HG03520 (cell line): ENCODE data around the gene TTLL6.

ENCODE experiments used
- ATAC-seq: cut with Tn5 transposase; IDR thresholded peaks from one replicate; pipeline ENCODE4 v1.9.1; 2021; ENCODE audit warnings: mild to moderate bottlenecking, moderate library complexity; ENCODE audit not compliant: unreplicated experiment

Gene TTLL6

DNA sequence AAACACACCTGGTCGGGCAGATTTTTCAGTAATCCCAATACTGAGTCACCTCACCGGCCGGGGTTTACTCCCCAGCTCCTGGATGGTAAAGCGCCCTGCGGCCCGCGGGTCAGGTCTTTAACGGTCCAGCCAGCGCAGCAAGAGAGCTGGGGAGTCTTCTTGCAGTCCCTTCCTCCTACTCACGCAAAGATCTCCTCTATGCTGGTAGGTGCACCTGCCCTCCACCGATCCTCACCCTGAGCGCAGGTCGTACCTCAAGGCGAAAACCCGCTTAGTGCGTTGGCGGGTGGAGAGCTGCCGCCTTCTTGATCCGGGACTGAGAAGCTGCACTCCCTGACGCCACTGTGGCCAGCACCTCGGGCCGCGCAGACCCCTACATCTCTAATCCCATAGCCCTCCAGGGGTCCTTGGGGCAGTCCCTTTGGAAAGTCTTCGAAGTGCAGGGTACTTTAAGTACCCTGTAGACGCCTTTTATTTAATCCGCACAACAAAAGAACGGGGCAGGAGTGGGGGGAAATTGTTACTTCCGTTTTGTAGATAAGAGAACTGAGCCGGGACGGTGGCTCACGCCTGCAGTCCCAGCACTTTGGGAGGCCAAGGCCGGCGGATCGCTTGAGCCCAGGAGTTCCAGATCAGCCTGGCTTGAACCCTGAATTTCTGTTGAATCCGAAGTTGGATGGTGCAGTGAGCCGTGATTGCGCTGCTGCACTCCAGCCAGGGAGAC is 78.1 kb downstream of the TTLL6 start:
- ATAC-seq, result no peak

DNA sequence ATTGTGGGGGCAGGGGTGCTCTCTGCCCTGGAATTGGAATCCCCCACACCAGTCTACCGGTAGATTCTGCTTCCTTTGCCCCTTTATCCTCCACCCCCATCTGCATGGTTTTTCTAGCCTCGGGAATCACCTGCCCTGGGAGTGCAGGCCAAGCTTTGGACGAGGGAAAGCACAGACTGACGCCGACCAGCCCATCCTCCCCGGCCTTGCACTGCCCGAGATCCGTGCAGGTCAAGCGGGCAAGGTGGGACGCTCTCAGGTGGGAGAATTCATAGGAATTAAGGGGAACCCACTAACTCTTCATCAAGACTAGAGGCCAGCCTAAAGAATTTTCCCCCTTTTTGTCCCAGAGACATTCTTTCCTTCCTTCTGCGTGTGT is 78.6 kb downstream of the TTLL6 start:
- ATAC-seq, result no peak

DNA sequence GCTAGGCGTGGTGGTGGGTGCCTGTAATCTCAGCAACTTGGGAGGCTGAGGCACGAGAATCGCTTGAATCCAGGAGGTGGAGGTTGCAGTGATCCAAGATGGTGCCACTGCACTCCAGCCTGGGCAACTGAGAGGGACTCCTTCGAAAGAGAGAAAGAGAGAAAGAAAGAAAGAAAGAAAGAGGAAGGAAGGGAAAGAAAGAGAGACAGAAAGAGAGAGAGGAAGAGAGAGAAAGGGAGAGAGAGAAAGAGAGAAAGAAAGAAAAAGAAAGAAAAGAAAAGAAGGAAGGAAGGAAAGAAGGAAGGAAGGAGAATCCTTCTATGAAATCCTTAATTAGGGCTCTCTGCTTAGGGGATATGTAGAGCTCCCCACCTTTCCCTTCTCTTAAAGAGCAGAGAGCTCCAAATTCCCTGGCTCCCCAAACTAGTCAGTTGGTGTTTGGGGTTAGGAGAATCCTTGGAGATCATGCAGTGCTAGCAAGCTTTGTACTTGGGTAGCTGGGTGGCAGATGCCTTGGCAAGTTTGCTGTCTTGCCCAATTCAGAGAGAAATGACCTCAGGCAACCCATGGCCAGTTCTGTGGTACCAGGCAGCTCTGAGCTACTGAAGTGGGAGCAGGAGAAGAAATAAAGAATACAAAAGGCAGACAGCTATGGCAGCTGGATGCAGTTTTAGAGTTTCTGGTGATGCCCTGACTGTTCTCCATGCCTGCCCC is 79.5 kb downstream of the TTLL6 start:
- ATAC-seq, result no peak

DNA sequence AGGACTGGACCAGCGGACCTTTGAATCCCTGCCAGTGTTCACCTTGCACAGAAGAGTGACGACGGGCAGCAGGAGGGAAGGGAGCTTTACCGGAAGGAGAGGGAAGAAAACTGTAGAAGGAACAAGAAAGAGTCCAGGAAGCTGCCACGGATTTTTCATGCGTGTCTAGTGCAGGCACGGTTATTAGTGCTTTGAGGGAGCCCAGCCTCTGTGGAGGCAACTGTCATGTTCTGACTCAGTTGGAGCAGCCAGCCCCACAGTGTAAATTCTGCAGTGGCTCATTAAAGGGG is 82.0 kb downstream of the TTLL6 start:
- ATAC-seq, result no peak

DNA sequence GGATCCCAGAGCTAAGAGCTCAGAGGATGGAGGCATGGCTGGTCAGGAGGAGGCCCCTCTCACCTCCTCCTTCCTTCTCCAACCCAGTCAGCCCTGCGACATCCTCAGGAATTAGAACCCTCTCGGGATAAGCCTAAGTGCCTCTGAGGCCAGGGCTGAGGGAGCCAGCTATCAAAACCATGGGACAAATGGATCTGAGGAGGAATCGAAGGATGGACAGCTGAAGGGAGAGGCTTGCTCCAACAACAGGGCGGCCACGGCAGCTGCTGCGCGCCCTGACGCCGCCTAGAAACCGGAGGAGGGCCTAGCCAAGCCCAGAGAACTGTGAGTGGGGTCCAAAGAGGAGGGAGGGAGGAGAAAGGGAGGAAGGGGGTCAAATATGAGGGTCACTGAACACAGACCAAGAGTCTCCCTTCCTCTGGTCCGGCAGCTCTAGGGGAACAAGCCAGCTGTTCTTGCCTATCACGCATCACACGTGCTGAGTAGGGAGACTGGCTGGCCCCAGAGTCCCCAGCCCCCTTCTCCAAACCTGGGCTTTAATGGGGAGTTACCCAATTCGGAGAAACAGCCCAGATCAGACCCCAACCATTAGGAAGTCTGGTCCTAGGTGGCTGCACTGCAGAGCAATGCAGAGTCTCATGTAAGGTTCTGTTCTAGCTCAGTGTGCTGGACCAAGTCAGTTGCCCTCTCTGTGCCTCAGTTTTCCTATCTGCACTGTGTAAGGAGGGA is 82.5 kb downstream of the TTLL6 start:
- ATAC-seq, result no peak

DNA sequence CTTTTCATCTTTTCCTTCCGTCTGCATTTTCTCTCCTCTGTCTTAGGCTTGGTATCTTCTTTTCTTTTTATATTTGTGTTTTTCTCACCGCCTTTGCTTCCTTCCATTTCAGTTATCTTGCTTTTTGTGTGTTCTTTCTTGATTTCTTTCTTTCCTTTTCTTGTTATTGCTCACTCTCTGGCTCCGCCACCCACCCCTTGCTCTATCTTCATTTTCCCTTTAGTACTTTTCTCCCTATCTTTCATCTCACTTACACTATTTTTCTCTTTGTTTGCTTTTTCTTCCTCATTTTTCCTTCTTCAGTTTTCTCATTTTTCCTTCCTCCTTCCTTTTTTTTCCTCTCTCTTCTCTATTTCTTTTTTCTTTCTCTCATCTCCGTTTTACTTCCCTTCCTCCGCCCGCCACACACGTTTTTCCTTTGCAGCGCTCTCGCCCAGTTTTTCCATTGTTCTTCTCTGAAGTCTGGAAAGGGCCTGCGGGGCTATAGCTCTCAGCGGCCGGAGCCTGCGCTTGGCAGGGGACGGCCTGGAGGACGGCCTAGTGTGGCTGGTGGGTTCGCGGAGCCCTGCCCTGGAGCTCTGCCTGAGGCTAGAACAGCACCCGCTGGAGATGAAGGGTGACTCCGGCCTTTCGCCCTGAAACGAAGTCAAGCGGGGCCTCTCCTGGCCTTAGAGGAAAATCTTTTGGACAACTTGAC is 83.2 kb downstream of the TTLL6 start:
- no peak for ATAC-seq

DNA sequence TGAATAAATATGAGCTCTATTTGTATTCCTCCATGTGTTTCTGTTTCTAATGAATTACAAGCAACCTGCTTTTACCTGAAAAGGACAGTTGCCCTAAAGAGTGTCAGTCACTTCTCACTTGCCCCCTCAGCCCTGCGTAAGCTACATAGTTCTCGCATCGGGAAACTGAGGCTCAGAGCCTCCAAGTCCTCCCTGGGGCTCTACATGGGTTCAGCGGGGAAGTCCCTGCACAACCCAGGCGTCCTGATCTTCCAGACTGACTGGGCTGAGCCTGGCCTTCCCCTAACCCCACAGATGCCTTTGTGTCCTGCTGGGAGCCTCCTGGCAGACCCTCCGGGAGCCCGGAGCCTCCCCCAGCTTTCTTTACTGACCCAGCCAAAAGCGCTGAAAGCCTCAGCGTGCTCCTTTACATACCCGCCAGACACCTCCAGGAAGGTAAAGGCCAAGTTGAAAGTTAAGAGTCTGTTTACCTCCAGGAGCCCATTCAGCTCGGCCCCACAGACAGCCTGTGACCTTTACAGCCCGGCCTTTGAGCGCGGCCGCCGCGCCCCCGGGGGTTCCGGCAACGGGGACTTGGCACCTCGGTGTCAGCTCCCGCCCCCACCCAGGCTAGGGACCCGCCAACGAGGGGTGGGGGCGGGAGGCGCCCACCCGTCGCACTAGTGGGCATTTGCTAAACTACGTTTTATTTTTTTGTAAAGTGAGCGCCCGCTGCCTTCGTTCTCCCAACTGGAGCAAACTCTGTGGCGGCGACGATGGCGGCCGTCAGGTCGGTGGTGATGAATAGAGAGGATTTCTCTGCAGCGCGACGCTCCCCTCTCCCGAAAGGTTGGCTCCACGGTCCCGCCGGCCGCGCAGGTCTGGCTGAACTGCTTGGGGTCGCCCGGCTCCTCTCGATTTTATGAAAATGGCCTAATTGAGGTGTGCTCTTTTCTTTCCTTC is 84.1 kb downstream of the TTLL6 start:
- ATAC-seq, result no peak

DNA sequence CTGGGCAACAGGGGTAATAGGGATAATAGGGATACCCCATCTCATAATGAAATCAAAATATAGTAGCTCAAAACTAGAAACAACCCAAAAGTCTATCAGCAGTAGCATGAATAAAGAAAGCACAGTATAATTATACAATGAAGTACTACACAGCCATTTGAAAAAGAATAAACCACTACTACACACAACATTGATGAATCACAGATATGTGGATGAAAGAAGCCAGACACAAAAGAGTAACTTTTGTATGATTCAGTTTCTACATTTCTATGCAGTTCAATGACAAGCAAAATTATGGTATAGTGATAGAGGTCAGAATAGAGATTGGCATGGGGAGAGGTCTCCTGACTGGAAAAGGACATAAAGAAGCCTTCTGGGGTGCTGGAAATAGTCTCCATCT is 85.7 kb downstream of the TTLL6 start:
- ATAC-seq, result no peak

DNA sequence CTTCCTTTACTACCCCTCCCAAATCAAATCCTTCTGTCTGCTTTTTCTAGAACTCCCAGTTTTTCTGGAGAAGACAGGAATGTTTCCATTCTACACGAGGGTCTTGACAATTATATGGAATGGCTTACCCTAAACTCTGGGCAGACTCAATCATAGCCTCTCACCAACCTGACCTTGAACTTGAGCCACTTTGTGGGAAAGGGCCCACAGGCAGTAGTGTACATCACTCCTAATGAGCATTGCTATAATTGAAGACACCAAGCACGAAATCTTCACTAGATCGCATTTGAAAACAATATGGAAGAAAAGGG is 86.8 kb downstream of the TTLL6 start:
- ATAC-seq, result no peak

DNA sequence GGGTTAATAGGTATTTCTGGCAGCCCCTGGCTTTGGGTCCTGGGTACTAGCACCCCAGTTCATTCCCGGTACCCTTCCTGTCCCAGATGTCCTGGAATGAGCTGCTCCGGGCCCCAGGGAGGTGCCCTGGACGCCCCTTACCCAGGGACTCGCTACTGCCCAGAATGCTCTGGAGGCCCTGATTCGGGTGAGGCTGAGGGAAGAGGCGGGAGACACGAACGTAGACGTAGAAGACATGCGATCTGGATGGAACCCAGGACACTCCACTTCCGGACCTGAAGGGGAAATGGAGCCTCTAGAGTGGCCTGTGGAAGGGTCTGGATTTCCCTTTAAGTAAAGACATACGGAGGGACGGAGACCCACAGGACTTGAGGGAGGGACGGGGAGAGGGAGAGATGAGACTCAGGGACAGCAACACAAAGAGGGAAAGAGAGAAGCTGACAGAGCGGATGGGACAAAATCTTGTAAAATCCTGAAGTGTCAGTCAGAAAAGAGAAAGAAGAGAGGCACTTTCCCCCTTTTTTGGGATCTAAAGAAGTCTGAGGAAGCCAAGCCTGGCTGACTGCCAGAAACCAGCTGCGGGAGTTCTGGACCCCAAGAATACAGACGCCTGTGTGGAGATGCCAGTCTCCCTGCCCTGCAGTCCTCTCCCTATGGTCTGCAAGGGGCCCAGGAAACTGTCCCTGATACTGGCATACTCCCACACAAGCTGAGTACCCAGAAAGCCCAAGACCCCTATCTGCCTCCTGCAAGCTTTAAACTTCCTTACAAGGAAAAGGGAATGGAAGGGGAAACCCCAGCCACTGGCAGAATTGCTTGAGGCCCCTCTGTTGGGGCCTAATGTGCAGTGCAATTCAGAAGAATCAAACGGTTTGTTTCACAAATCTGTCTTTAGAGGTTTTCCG is 87.4 kb downstream of the TTLL6 start:
- no peak for ATAC-seq

DNA sequence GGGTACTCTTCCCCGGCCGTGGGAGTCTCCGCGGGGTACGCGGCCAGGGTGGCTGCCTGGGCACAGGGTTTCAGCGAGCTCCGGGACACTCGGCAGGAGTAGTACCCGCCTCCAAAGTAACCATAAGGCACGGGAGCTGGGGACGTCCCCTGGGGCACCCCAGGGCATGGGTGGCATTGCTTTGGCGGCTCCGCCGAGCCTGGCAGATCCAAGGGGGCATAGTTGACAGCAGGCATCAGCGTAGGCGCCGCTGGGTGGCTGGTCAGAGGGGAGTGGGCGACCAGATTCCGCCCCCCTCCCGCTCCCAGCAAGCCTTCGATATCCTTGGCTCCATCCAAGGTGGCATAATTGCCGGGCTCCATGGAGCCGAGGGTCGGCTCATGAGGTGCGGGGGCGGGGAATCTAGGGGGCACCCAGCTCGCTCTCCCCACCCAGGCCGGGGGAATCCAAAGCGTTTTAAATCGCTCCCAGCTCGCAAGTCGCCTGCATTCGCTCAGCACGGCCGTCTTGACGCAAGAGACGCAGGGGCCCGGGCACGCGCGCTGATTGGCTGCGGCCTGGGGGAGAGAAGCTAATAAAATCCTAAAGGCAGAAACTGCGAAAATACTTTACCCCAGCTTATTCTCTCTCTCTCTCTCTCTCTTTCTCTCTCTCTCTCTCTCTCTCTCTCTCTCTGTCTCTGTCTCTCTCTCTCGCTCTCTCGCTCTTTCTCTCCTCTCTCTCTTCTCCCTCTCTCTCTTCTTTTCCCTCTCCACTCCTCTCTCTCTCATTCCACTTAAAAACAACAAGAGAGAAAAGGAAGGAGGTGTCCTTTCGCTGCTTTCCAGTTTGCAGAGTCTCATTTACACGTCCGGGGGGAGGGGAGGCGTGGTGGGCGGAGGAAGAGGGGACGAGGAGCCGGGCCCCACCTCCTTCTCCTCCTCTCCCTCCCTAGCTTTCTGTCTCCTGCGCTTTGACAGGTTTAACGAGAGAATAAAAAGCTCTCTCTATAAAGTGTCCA is 88.5 kb downstream of the TTLL6 start, which contains the start of gene HOXB13:
Gene HOXB13 (minus strand): TSS at position 519 of the 1,000 bp plus-strand sequence. CDS start 157 bp downstream, at position 362.
- no peak for ATAC-seq

DNA sequence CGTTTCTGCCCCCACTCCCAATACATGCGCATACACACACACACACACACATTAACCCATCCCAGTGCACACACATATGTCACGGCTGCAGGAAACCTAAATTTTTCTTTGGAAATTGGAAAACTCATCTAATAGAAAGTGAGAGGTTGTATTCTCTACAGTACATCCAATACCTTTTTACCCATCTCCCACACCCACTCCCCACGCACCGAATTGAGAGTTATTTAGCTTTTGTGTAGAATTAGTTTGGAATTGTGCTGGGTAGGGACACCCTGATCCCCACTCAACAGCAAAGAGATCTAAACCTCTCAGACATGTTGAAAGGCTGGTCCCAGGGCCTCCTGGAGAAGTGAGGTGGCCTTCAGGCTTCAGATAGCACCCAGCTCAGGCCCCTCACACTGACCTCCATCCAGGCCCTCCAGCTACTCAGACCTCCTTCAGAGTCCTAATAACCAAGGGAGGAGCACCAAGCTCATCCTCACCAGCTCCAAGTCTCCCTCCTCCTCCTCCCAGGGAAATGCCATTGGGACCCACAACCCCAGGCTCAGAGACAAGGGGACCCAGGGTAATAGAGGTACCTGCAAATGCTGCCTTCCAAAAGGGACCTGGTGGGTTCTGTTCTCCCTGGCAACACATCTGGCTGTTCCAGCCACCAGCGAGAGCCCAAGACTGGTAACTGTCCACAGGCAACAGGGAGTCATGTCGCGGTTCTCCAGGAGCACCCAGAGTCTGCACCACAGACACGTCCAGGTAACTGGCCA is 89.4 kb downstream of the TTLL6 start:
- ATAC-seq, result no peak

DNA sequence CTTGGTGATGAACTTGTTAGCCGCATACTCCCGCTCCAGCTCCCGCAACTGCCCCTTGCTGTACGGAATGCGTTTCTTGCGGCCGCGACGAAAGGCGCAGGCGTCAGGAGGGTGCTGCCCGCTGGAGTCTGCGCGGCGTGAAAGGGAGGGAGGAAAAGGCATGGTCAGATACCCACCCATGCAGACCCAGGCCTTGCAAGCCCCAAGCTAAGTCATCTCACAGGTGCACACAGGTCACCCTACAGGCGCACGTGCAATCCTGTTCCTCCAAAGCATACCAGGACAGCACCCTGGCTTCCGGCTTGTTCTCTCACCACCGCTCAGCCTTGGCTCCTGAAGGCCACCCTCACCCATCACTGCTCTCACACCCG is 90.1 kb downstream of the TTLL6 start:
- no peak for ATAC-seq

DNA sequence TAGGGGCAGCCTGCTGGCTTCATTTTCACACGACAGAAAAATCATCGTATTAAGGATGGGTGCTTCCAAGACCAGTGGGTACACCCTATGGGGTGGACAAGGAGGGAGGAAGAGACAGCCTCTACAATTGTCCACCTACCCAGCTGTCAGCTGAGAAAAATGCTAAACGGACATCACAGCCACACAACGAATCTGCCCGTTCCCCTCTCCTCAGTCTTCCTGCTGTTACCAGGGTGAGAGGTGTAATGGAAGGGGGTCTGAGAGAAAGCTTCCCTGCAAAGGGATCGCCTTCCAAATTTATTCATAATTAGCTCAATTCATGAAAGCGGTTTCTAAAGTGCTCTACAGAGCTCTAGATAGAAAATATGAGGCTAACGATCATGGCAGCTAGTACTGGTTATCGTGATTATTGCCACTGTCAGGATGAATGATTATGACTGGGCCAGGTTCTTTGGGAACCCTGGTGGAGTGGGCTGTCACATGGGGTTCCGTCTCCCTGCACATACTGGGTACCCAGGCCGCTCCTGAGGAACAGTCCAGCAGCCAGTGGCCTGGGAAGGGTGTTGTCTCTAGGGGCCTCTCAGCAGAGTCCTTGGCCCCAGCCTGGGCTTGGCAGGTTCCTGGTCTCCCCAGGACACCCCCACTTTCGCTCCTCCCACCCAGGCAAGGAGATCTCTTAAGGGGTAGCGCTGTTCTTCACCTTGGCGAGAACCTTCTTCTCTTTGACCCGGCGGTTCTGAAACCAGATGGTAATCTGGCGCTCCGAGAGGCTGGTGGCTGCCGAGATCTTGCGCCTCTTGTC is 90.7 kb downstream of the TTLL6 start:
- ATAC-seq, result no peak

DNA sequence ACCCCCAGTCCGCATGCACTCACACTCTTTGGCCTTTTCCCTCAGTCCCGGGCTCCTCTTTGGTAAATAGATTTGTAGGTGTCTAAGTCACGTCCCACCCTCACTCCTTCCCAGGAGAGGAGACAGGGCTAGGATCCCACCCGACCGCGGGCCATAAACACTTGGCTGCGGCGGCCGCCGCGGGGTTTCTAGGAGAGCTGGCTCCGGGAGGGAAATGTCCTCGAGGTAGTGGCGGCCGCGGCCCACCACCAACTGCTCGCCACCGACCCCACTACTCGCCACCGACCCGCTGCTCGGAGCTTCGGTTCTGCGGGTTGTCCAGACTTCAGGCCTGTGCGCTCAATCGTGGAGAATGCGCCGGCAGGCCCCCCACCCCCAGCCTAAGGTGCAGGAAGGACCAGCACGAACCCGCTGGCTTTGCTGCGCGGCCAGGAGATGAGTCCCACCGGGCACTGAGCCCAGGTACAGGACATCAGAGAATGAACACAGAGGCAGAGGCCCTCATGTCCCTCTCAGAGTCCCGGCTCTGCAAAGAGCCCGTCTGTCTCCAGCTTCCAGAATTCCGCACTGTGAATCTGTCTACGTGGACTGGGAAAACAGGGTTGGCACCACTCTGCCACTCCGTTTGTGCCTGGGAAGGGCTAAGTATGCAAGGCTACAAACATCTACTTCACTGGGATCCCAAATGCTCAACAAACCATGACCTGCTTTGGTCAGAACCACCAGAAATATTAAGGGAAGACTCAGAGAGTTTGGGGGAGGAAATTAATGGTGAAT is 91.6 kb downstream of the TTLL6 start:
- no peak for ATAC-seq

DNA sequence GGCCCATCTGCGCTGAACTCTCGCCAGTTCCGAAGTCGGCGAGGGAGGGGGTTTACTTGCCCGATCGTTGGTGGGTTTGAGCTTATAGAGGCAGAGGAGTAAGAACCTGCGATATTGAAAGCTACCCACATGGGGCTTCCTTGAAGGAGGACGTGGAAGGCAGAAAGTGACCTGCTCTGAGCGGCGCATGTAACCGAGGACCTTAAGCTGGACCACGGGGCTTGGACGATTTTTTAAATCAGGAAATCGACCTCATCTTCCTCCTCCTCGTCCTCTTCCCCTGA is 92.1 kb downstream of the TTLL6 start:
- ATAC-seq, result no peak
